Transverse colon (tissue), 4 donors: ENCODE data around the gene DCBLD2.

Source experiments
- CTCF ChIP-seq, 5 experiments: fragments of 200-600 bp in 3 of 5; fragments of 450-650 bp in 2 of 5; sonication (generic) in 3 of 5; IDR thresholded peaks; 1 replicate in 2 of 5; 2 replicates in 3 of 5; pipeline ENCODE4 v1.5.1; 2016 to 2017; ENCODE audit warnings: antibody characterized with exemption in 5 of 5, inconsistent platforms in 3 of 5, mild to moderate bottlenecking in 2 of 5, moderate library complexity in 1 of 5
- POLR2A ChIP-seq: fragments of 450-650 bp; IDR thresholded peaks from one replicate; pipeline ENCODE4 v1.6.1; 2016; ENCODE audit warnings: antibody characterized with exemption, mild to moderate bottlenecking, moderate library complexity
- POLR2AphosphoS5 ChIP-seq, 3 donors: sonication (generic); formaldehyde crosslinking; IDR thresholded peaks; one replicate each; pipeline ENCODE4 v1.6.1; 2016; ENCODE audit warnings: antibody characterized with exemption in 3 of 3

- TF ChIP-seq CTCF (IDR thresholded peaks at IDR 0.05) (no peak), POLR2A (no peak), POLR2AphosphoS5 (IDR thresholded peaks at IDR 0.05) (no peak)
Measured at GRCh38 chr3:98902351-98902740, 851 bp upstream of the DCBLD2 start.
